ENCODE measurements around the gene TIAM1.

GRCh38 chr21:31336739-31337040 lies 7.4 kb downstream of the TIAM1 start:
- TF ChIP-seq, protein P1, sequence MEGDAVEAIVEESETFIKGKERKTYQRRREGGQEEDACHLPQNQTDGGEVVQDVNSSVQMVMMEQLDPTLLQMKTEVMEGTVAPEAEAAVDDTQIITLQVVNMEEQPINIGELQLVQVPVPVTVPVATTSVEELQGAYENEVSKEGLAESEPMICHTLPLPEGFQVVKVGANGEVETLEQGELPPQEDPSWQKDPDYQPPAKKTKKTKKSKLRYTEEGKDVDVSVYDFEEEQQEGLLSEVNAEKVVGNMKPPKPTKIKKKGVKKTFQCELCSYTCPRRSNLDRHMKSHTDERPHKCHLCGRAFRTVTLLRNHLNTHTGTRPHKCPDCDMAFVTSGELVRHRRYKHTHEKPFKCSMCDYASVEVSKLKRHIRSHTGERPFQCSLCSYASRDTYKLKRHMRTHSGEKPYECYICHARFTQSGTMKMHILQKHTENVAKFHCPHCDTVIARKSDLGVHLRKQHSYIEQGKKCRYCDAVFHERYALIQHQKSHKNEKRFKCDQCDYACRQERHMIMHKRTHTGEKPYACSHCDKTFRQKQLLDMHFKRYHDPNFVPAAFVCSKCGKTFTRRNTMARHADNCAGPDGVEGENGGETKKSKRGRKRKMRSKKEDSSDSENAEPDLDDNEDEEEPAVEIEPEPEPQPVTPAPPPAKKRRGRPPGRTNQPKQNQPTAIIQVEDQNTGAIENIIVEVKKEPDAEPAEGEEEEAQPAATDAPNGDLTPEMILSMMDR (IDR thresholded peaks at IDR 0.05; ENCODE audit: low read depth, low read length): no peak
- TF ChIP-seq EZH2phosphoT487 (IDR thresholded peaks at IDR 0.05; ENCODE audit: low read depth): no peak

Measured in OCI-LY3 (cell line).